ENCODE results near the gene MRPL57. TPM values are rescaled to one million over a fixed set of nuclear protein-coding genes. Genes with fewer than 3 reads are reported as not detected.
A peak's percentile ranks its signal among the peaks of the same experiment; 100 is the strongest.
"Not testable (repeated sequence)": the region's sequence is repeated elsewhere in the genome, so short reads cannot be mapped to it uniquely, and the experiment has no call there.

Gene MRPL57
- total and polyA plus RNA-seq, 9 donors = 13.2 to 18.2 (median 16.1) TPM

DNA sequence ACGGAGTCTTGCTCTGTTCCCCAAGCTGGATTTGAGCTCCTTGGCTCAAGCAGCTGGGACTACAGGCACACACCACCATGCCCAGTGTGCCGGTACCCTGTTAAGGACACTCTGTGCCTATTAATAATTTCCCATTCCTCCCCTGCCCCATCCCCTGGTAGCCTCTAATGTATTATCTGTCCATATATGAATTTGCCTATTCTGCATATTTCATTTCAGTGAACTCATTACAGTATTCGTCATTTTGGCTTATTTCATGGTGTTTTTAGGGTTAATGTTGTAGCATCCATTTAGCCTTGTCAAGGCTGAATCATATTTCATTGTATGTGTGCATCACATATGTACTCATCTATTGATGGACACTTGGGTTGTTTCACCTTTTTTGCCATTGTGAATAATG, 33.7 kb upstream of the MRPL57 start:
- H3K4me1 ChIP-seq (ENCODE audit: control insufficient read depth, insufficient read depth, low read length) = peaks cover 15% of the 10 kb centered on the region
- no peak overlapping the region for H3K4me3 ChIP-seq (ENCODE audit: low read length)
- no CpG with 5 or more reads among the region's 3 CpGs for WGBS (ENCODE audit: insufficient coverage)
- H3K27ac ChIP-seq (ENCODE audit: low read length) = no peak overlapping the region
- DNase-seq = no peak
- no peaks in the 10 kb centered on the region for H3K9me3 ChIP-seq (replicated peaks; ENCODE audit: control insufficient read depth, low read depth, low read length)
- no peaks in the 10 kb centered on the region for H3K27me3 ChIP-seq (ENCODE audit: control insufficient read depth, insufficient read depth, low read length)
- peaks cover 20% of the 10 kb centered on the region for H3K36me3 ChIP-seq (ENCODE audit: control insufficient read depth, insufficient read depth, low read length)

DNA sequence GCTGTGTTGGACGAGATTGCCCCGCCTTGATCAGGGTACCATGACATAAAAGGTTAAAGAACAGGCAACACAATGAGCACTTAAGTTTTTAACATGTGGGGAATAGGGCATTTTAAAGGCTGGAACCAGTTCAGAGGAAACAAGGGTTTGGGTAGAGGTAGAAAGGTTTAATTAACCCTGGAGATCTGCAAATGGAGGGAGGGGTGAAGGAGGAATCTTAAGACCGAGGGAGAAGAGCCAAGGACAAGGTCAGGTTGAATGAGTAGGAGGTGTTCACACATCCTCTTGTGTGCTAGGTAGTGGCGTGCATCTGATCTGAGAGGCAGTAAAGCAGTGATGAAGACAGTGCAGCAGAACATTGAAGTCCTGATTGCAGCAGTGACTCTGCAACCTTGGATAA, 28.6 kb upstream of the MRPL57 start:
- Histone ChIP-seq H3K27me3 (ENCODE audit: control insufficient read depth, insufficient read depth, low read length) (no peaks in the 10 kb centered on the region), H3K4me1 (ENCODE audit: control insufficient read depth, insufficient read depth, low read length) (no peaks in the 10 kb centered on the region), H3K9me3 (replicated peaks; ENCODE audit: control insufficient read depth, low read depth, low read length) (no peaks in the 10 kb centered on the region), H3K27ac (ENCODE audit: low read length) (no peak overlapping the region), H3K36me3 (ENCODE audit: control insufficient read depth, insufficient read depth, low read length) (peaks cover 23% of the 10 kb centered on the region), H3K4me3 (ENCODE audit: low read length) (no peak overlapping the region)
- no peak for DNase-seq
- 84% methylated on average over 3 of the region's 4 CpGs for WGBS (ENCODE audit: insufficient coverage)

DNA sequence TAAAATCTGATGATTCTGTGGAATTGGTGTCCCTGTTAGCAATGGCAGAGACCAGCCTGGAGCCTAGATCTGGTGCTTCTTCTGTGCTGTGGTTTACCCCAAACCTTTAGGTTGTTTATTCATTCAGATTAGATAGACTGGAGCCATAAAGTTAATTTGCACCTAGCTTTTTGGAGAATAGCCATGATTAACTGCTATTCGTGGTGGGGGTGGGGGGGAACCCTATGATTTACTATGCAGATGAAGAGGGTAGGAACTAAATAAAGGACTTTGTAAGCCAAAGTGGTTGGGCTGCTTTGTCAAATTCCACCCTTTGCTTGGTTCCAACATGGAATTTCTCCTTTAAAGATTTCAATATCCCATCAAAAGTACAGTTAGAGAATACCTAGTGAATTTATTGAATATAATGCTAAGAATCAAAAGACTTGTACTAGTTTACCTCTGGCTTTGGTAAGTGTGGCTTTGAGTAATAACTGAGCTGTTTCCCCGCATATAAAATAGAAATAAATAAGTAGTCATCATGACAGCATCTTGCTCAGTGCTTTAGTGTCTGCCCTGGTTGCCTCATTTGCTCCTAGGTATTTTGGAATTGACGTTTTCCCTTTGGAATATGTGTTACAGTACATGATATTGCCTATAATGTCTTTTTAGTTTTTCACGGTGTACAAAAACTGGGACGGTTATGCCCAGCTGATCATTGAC, 27.8 kb upstream of the MRPL57 start:
- Histone ChIP-seq H3K36me3 (ENCODE audit: control insufficient read depth, insufficient read depth, low read length) (peaks cover 18% of the 10 kb centered on the region), H3K9me3 (replicated peaks; ENCODE audit: control insufficient read depth, low read depth, low read length) (no peaks in the 10 kb centered on the region), H3K27ac (ENCODE audit: low read length) (peak overlapping the region; percentile 74), H3K27me3 (ENCODE audit: control insufficient read depth, insufficient read depth, low read length) (no peaks in the 10 kb centered on the region), H3K4me3 (ENCODE audit: low read length) (no peak overlapping the region), H3K4me1 (ENCODE audit: control insufficient read depth, insufficient read depth, low read length) (no peaks in the 10 kb centered on the region)
- no peak for DNase-seq
- WGBS (ENCODE audit: insufficient coverage) = 71% methylated on average over 2 of the region's 5 CpGs

DNA sequence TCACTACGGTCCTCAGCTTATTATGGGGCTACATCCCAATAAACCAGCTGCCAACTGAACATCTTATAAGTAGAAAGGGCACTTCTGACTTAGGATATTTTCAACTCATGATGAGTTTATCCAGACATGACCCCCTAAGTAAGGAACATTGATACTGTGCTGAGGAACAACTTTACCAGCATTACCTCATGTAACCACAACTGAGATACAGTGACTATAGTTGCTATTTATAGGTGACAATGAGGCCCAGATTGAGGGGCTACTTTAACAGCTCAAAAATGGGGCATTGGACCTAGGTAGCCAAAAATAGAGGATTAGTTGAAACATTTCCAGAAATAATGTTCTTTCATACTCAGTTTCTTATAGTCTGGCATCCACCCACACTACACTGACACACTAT, 26.9 kb upstream of the MRPL57 start:
- Histone ChIP-seq H3K27ac (ENCODE audit: low read length) (peak overlapping the region; percentile 74), H3K9me3 (replicated peaks; ENCODE audit: control insufficient read depth, low read depth, low read length) (no peaks in the 10 kb centered on the region), H3K36me3 (ENCODE audit: control insufficient read depth, insufficient read depth, low read length) (peaks cover 20% of the 10 kb centered on the region), H3K4me1 (ENCODE audit: control insufficient read depth, insufficient read depth, low read length) (no peaks in the 10 kb centered on the region), H3K4me3 (ENCODE audit: low read length) (no peak overlapping the region), H3K27me3 (ENCODE audit: control insufficient read depth, insufficient read depth, low read length) (no peaks in the 10 kb centered on the region)
- peak; percentile 41 for DNase-seq
- 60% methylated on average over 1 of the region's 1 CpG for WGBS (ENCODE audit: insufficient coverage)

DNA sequence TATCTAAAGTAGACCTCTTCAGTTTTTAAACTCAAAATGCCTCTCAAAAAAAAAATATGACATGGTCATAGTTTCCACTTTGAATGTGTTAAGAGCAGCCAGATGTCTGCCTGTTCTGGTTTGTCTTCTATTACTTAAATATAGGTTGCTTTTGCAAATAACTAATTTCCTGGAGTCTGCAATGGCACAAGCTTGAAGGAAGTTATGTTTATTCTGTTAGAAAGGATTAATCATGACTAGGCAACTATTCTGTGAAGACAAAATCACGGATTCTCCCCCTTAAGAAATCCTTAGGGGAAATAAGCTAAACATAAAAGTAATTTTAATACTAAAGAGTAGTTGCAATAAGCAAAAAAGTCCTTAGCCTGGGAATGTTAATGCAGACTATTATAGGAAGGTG, 26.4 kb upstream of the MRPL57 start:
- Histone ChIP-seq H3K4me1 (ENCODE audit: control insufficient read depth, insufficient read depth, low read length) (no peaks in the 10 kb centered on the region), H3K27me3 (ENCODE audit: control insufficient read depth, insufficient read depth, low read length) (no peaks in the 10 kb centered on the region), H3K27ac (ENCODE audit: low read length) (peak overlapping the region; percentile 74), H3K9me3 (replicated peaks; ENCODE audit: control insufficient read depth, low read depth, low read length) (no peaks in the 10 kb centered on the region), H3K4me3 (ENCODE audit: low read length) (no peak overlapping the region), H3K36me3 (ENCODE audit: control insufficient read depth, insufficient read depth, low read length) (peaks cover 21% of the 10 kb centered on the region)
- no peak for DNase-seq
- no CpG with 5 or more reads among the region's 1 CpG for WGBS (ENCODE audit: insufficient coverage)

DNA sequence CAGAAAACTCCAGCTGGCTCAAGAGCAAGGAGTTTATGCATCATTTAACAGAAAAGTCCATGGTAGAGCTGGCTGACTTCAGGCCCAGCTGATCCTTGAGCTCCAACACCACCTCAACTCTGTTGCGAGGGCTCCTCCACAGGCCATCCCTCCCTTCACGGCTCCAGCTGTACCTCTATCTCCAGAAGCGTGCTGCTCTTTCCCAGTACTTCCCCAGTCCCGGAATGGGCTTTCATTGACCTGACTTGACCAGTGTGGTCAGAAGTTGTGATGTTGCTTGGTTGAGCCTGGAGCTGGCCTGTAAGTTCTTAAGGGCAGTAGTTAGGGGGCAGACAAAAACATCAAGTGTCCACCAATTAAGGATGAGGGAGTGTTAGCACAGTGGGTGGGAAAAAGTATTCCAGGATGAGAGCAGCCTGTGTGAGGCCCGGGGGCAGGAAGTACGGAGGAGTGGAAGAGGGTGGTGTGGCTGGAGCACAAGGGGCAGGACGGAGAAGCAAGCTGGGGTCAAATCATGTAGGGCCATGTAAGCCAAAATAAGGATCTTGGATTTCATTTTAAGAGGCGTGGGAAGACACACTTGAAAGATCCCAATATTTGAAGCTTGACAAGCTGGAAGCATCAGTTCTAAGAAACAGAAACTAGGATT, 24.1 kb upstream of the MRPL57 start:
- no peak for DNase-seq
- Histone ChIP-seq H3K27me3 (ENCODE audit: control insufficient read depth, insufficient read depth, low read length) (no peaks in the 10 kb centered on the region), H3K9me3 (replicated peaks; ENCODE audit: control insufficient read depth, low read depth, low read length) (no peaks in the 10 kb centered on the region), H3K27ac (ENCODE audit: low read length) (no peak overlapping the region), H3K4me3 (ENCODE audit: low read length) (no peak overlapping the region), H3K4me1 (ENCODE audit: control insufficient read depth, insufficient read depth, low read length) (no peaks in the 10 kb centered on the region), H3K36me3 (ENCODE audit: control insufficient read depth, insufficient read depth, low read length) (peaks cover 16% of the 10 kb centered on the region)
- WGBS (ENCODE audit: insufficient coverage) = 89% methylated on average over 7 of the region's 8 CpGs

DNA sequence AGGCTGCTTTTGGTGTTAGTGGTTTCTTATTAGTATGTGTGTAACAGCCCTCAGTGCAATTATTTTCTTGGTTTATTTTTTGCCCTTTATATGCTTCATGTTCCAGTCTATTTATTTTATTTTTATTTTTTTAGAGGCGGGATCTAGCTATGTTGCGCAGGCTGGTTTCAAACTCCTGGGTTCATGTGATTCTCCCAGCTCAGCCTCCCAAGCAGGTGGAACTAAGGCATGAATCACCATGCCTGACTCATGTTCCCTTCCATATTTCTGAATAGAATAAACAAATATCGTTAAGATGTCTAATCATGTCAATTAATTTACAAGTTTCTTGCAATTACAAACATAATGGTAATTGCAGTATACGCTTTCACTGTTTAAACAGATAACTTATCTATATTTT, 11.8 kb upstream of the MRPL57 start:
- no peaks in the 10 kb centered on the region for H3K27me3 ChIP-seq (ENCODE audit: control insufficient read depth, insufficient read depth, low read length)
- no peak overlapping the region for H3K4me3 ChIP-seq (ENCODE audit: low read length)
- no peaks in the 10 kb centered on the region for H3K9me3 ChIP-seq (replicated peaks; ENCODE audit: control insufficient read depth, low read depth, low read length)
- no peak overlapping the region for H3K27ac ChIP-seq (ENCODE audit: low read length)
- DNase-seq = no peak
- H3K4me1 ChIP-seq (ENCODE audit: control insufficient read depth, insufficient read depth, low read length) = no peaks in the 10 kb centered on the region
- H3K36me3 ChIP-seq (ENCODE audit: control insufficient read depth, insufficient read depth, low read length) = no peaks in the 10 kb centered on the region
- no CpG with 5 or more reads among the region's 4 CpGs for WGBS (ENCODE audit: insufficient coverage)

DNA sequence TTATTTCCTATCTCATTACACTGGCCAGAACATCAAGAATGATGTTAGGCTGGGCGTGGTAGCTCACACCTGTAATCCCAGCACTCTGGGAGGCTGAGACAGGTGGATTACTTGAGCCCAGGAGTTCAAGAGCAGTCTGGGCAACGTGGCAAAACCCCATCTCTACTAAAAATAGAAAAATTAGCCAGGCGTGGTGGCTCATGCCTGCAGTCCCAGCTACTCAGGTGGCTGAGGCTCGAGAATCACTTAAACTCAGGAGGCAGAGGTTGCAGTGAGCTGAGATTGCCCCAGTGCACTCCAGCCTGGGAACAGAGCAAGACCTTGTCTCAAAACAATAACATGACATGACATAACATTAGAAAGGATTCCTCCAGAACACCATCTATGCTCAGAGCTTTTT, 10.9 kb upstream of the MRPL57 start:
- WGBS (ENCODE audit: insufficient coverage) = 100% methylated on average over 2 of the region's 4 CpGs
- H3K4me1 ChIP-seq (ENCODE audit: control insufficient read depth, insufficient read depth, low read length); H3K27ac ChIP-seq (ENCODE audit: low read length); DNase-seq; H3K36me3 ChIP-seq (ENCODE audit: control insufficient read depth, insufficient read depth, low read length); H3K9me3 ChIP-seq (replicated peaks; ENCODE audit: control insufficient read depth, low read depth, low read length); H3K27me3 ChIP-seq (ENCODE audit: control insufficient read depth, insufficient read depth, low read length); H3K4me3 ChIP-seq (ENCODE audit: low read length): not testable (repeated sequence)

DNA sequence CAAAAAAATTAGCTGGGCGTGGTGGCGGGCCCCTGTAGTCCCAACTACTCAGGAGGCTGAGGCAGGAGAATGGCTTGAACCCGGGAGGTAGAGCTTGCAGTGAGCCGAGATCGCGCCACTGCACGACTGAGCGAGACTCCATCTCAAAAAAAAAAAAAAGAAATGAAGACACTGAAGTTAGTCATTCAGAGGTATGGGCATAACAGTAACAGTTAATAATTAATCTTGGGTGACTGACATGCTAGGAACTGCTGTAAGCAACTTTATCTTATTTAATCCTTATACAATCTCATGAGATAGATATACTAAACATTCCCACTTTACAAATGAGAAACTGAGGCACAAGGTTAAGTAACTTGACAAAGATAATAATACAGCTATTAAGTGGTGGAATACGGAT, 5.0 kb upstream of the MRPL57 start:
- Histone ChIP-seq H3K4me3 (ENCODE audit: low read length) (no peak overlapping the region), H3K27ac (ENCODE audit: low read length) (no peak overlapping the region), H3K9me3 (replicated peaks; ENCODE audit: control insufficient read depth, low read depth, low read length) (no peaks in the 10 kb centered on the region), H3K4me1 (ENCODE audit: control insufficient read depth, insufficient read depth, low read length) (no peaks in the 10 kb centered on the region), H3K36me3 (ENCODE audit: control insufficient read depth, insufficient read depth, low read length) (no peaks in the 10 kb centered on the region), H3K27me3 (ENCODE audit: control insufficient read depth, insufficient read depth, low read length) (no peaks in the 10 kb centered on the region)
- DNase-seq = no peak
- WGBS (ENCODE audit: insufficient coverage) = 100% methylated on average over 2 of the region's 9 CpGs

DNA sequence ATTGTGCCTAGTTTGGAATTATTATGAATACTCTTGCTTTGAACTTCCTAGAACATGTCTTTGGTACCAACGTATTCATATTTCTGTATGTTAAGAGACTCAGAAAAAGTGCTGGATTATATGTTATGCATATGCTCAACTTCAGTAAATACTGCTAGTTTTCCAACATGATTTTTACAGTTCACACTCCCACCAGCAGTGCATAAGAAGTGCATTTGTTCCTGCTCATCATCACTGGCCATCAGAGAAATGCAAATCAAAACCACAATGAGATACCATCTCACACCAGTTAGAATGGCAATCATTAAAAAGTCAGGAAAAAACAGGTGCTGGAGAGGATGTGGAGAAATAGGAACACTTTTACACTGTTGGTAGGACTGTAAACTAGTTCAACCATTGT, 2.7 kb upstream of the MRPL57 start:
- not testable (repeated sequence) for DNase-seq; H3K4me1 ChIP-seq (ENCODE audit: control insufficient read depth, insufficient read depth, low read length); H3K9me3 ChIP-seq (replicated peaks; ENCODE audit: control insufficient read depth, low read depth, low read length); H3K27ac ChIP-seq (ENCODE audit: low read length); H3K4me3 ChIP-seq (ENCODE audit: low read length); H3K27me3 ChIP-seq (ENCODE audit: control insufficient read depth, insufficient read depth, low read length); H3K36me3 ChIP-seq (ENCODE audit: control insufficient read depth, insufficient read depth, low read length)
- WGBS (ENCODE audit: insufficient coverage) = no CpG with 5 or more reads among the region's 1 CpG

All from muscle of leg (tissue), 11 donors.